NK-92 (cell line): ENCODE measurements around the gene PRB2.
"Not testable (repeated sequence)": the region's sequence is repeated elsewhere in the genome, so short reads cannot be mapped to it uniquely, and the experiment has no call there.

Experiments
- DNase-seq: peaks from one replicate; lab custom pipeline; 2025; ENCODE audit not compliant: unreplicated experiment; lab: John Stamatoyannopoulos, UW

The PRB2 gene

DNA sequence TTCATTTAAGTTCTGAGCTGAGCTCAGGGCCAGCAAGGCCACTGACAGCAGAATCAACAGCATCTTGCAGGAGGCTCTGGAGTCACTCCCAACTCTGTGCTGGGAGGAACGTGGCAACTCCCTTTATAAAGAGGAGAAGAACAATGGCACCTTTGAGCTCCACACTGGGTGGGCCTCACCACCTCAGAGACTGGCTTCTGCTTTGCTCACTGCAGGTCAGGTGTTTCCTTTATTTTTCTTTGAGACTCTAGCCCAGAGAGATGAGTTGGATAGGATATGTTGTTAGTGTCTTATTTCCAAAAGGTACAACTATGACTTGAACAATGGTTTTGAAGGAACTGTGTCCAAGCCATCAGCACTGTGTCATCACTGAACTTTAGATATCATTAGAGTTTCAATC, at the start of gene PRB2:
Gene PRB2 (minus strand): TSS at position 101 of the 400 bp plus-strand sequence. CDS start 38 bp downstream, at position 63.
- DNase-seq: not testable (repeated sequence)

DNA sequence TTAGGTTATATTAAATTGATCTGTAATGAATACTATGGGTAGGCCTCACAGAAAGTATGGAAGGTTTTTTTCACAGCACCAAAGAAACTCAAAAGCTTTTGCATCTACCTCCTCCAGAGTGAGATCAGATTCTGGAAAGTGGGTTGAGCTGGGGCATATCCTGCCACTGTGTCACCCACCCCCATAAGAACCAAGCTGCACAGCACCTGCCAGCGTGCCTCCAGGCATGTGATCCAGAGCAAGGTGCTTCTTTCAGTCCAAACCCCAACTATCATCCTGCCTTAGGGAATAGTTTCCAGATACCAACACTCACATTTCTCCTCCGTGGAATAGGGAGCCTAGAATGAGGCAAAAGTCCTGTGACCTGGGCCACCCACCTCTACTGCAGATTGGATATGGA, 42.6 kb upstream of the PRB2 start:
- no peak for DNase-seq

DNA sequence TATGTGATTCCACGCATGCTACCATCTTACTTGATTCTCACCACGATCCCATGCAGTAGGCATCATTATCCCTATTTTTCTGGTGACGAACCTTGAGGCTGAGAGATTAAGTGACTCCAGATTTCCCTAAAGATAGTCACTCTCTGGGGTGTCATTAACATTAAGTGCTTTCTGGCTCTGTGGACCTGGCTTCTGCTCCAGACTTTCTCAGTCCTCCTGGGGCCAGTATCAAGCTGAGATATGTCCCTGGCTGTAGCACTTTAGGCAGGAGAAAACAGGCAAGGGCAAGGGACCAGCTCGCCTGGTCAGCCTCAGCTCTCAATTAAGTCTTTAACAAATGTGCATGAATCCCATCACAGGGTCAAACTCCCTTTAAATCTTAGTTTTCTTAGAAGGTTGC, 38.3 kb upstream of the PRB2 start:
- DNase-seq: no peak

DNA sequence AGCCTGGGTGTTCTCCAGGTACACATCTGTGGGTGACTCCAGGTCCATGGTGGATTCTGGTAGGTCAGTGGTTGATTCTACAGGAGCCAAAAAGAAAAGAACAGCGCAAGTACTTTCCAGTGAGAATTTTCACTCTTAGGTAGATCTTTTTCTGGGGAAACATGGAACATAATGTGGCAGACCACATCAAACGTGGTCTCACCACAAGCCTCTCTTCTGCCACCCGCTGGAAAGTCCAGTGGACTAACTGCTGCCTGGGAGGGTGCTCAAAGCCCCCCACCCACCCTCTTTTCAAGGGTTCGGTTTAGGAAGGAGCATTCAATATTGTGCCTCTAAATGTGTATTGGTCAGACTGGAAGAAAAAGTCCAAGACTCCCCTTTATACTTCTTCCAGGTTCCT, 36.1 kb upstream of the PRB2 start:
- DNase-seq: no peak

DNA sequence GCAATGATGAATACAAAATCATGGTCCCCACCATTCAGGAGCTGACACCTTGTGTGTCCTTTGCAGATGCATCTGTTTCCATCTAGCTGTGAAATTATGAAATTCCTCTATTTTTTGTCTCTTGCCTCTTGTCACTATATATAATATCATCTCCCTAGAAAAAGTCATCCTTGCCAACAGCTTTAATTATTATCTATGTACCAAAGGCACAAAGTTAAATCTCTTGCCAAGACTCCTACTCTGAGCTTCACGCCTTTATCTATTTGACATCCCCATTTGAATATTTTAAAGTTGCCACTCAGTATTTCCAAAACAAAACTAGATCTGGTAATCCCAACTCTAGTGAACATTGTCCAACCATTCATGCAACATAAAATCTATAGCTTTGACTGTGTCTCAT, 32.0 kb upstream of the PRB2 start:
- DNase-seq: no peak

DNA sequence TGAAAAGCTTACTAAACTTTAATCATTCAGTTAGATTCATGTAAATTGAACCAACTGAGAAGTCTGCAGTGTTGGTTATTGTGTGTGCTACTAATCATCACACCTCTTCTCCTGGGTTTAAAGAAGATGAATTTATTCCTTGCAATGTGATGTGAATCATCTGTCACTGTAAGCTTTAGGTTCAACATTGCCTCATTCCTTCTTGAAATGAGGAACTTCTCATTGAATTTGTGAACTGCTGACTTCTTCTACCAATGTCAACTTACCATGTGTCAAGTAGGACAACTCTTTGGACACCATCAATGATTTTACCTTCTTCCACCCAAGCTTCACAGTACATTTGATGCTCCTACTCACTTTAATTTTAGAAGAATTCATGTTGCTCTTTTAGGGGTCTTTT, 17.4 kb upstream of the PRB2 start:
- DNase-seq: no peak

DNA sequence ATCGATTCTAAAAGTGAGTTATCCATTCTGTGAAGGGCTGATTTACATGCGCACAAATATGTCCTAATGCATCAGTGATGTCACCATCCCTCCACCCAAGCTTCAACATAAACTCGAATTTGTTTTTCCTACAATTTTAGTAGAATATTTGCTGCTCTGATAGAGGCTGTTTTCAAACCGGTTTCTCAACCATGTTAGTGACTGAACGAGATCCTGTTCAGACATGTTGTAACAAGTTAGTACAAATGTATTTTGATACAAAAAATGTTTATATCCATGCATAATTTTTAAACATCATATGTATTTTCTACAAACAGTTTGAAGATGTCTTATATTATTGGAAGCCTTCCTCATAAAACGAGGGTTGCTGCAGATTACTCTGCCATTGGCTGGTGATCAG, 12.7 kb upstream of the PRB2 start:
- DNase-seq: no peak

DNA sequence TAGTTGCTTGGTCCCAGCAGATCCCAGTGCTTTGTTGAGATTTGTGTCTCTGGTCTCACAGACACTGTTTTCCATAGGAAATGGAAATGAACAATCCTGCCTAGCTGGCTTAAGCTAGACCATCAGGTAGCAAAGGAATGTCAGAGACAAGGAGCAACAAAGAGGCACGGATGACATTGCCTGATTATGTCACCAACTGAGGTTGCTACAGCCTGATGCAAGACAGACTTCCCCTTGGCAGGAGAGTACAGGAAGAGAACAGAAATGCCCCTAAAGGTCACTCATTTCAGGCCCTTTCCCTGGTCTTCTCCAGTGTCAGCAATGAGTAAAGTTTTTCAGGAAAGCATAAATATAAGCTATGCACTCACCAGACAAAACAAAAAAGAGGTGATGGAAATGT, 2.0 kb upstream of the PRB2 start:
- DNase-seq: no peak

DNA sequence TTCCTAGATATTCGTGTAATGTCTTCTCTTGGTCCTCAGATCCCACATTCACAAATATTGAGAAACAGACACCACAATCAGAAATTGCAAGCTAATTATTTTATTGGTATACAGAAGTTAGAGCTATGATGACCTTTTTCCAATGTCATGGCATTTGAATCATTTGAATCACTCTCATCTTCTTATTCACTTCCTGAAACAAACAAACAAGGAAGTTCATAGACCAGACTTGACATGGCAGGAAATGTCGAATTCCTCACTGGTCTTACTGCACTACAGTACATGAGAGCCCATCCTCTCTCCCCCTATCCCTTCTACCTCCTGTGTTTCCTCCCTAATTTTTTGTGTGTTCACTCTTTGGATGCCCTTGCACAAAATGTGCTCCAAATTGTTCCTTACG, 3.9 kb downstream of the PRB2 start:
- DNase-seq: not testable (repeated sequence)

DNA sequence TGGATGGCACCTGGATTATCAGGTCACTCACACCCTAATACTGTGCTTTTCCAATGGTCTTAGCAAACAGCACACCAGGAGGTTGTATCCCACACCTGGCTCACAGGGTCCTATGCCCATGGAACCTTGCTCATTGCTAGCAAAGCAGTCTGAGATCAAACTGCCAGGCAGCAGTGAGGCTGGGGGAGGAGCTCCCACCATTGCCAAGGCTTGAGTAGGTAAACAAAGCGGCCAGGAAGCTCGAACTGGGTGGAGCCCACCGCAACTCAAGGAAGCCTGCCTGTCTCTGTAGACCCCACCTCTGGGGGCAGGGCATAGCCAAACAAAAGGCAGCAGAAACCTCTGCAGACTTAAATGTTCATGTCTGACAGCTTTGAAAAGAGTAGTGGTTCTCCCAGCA, 17.9 kb downstream of the PRB2 start:
- not testable (repeated sequence) for DNase-seq

DNA sequence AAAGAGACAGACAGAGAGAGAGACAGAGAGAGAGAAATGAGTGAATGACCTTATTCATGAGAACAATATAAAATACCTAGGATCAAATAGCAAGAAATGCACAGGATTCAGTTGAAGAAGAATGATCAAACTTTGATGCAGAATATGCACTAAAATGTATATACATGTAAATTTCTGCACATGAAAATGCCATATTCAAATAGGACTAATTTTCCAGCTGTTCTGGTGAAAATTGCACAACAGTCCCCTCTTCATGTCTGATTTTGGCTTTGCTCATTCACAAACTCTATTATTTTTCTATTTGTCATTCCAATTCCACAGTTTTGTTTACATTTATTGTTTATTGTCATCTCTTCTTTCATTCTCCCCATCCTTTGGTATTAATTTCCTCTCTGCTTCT, 34.2 kb downstream of the PRB2 start:
- DNase-seq: no peak

DNA sequence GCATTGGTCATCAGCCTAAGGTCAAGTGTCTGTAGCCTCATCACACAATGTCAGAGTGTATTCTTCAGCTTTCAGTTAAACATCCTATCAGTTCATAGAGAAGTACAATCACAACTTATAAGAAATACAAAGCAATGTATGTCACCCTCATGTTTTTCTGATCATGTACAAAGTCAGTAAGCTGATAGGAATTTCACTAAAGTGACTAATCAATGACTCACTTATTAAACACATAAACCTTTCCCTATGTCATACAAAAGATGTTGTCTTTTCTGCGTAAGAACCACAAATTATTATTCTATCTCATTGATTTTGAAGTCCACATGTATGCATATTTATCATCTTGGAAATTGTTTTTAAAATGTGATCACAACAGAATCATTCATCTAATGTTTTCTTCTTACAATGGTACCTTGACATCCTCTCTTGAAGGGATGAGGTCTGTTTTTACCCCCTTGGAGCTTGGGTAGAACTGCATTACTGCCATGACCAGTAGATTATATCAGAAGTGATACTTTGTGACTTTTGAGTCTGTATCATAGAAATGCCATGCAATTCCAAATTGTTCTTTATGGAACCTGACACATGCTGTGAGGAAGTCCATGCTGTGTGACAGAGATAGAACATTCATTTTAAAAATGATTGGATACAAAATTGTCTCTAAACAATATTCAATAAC, 35.0 kb downstream of the PRB2 start:
- DNase-seq: not testable (repeated sequence)

DNA sequence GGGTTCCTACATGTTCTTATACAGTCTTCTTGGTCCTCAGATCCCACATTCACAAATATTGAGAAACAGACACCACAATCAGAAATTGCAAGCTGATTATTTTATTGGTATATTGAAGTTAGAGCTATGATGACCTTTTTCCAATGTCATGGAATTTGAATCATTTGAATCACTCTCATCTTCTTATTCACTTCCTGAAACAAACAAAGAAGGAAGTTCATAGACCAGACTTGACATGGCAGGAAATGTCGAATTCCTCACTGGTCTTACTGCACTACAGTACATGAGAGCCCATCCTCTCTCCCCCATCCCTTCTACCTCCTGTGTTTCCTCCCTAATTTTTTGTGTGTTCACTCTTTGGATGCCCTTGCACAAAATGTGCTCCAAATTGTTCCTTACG, 43.6 kb downstream of the PRB2 start:
- not testable (repeated sequence) for DNase-seq

DNA sequence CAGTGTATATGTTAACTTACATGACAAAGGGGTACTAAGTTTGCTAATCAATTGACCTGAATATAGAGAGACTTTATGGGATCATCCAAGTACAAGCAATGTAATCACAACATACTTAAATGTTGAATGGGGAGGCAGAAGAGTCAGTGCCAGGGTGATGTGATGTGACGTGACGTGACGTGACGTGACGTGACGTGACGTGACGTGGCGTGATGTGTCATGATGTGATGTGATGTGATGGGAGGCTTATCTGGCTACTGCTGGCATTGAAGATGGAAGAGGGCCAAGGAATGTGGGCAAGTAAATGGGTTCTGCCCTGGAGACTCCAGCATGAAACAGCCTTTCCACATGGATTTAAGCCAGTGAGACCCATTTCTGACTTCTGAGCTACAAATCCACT, 46.9 kb downstream of the PRB2 start:
- DNase-seq: no peak

DNA sequence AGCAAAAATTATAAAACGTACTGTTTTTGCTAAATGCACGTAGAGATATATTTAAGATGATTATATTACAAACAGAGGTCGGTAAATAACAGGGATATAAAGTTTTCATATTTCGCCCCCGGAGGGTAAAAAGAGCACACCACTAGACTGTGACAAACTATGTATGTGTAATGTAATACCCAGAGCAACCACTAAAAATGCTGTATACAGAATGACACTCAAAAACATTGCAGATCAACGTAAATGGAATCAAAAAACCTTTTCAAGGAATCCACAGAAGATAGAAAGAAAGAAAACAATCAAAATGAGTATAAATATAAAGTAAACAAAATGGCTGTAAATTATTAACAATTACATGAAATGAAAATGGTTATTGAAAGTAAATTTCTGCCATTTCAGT, 47.6 kb downstream of the PRB2 start:
- no peak for DNase-seq

DNA sequence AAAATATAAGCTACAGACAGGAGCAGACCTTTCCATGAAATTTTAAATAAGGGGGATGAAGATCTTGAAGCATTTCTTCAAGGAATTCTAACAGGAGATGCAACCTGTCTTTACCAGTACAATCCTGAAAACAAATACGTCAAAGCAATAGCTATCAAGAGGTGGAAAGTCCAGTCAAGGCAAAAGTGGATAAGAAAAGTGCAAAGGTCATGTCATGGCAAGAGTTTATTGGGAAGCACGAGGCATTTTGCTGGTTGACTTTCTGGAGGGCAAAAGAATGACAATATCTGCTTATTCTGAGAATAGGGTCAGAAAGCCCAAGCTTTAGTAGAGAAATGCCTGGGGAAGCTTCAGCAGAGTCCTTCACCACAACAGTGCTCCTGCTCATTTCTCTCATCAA, 50.9 kb downstream of the PRB2 start:
- no peak for DNase-seq
